ENCODE results near the gene PPT2. TPM values are rescaled to one million over a fixed set of nuclear protein-coding genes. Genes with fewer than 3 reads are reported as not detected.

The PPT2 gene
- total RNA-seq, 4 donors from 2014 or later: 36.6 to 220 (median 56.9) TPM

DNA sequence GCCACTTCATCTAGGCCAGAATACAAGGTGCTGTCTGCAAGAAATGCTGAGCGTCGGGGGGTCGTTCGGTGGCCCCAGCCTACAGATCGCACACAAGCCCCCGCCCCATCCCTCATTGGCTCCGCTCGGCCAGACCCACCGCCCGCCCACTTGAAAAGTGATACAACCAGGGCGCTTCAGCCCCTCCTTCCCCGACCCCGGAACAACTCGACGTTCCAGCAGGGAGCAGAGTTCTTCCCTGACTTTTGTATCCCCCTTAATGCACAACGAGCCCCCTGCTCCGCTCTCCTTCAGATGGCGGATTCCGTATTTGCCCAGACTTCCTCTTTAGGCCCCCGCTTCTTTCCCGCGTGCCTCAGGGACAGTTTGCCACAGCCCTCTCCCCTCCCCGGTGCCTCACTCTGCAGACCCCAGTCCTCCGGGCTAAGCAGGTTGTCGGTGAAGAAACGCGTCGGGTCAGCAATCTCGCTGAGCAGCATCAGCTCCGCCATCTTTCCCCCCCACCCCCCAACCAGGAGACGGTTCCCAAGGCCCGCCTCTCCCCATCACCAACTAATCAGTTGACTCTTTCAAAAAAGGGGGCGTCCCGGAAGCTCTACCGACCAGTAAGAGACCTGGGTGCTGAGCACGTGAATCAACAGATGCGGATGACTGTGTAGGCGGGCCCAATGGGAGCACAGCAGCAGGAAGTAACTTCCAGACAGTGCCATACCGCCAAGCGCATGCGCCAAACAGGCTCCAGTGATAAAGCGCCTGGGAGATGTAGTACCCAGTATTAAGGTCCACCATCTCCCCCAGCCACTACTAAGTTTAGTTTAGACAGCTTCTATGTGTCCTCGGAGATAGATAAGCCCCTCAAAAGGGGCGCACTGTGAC lies 26.0 kb upstream of the PPT2 start, which contains the start of gene ATF6B:
ATF6B (minus strand) TSS at position 530 of the 876 bp plus-strand sequence; CDS start at position 491, 39 bp downstream.
- intact Hi-C loops (cut with DNase I; ENCODE audit: low total_unique reads): loop anchor here (10.0 kb wide), 1 partner anchor 67 kb away; the partner anchor contains the start of genes GPSM3 and PBX2
- TF ChIP-seq, protein P1, sequence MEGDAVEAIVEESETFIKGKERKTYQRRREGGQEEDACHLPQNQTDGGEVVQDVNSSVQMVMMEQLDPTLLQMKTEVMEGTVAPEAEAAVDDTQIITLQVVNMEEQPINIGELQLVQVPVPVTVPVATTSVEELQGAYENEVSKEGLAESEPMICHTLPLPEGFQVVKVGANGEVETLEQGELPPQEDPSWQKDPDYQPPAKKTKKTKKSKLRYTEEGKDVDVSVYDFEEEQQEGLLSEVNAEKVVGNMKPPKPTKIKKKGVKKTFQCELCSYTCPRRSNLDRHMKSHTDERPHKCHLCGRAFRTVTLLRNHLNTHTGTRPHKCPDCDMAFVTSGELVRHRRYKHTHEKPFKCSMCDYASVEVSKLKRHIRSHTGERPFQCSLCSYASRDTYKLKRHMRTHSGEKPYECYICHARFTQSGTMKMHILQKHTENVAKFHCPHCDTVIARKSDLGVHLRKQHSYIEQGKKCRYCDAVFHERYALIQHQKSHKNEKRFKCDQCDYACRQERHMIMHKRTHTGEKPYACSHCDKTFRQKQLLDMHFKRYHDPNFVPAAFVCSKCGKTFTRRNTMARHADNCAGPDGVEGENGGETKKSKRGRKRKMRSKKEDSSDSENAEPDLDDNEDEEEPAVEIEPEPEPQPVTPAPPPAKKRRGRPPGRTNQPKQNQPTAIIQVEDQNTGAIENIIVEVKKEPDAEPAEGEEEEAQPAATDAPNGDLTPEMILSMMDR (IDR thresholded peaks at IDR 0.05): no peak
- no peak for TF ChIP-seq POLR2A (IDR thresholded peaks at IDR 0.05)
- DNase-seq (ENCODE audit: low spot score in 2 of 2): peak; percentile 99 to 100
- H3K4me3 ChIP-seq (ENCODE audit: low read depth, poor library complexity, severe bottlenecking): peak within 1 kb of the TSS; percentile 80
- WGBS, 2 donors: 1 to 2% methylated on average over 42 to 44 of the region's 44 CpGs

GRCh38 chr6:32128751-32129296 lies 25.1 kb upstream of the PPT2 start:
- 85 to 94% methylated on average over 10 to 13 of the region's 13 CpGs for WGBS, 2 donors
- DNase-seq (ENCODE audit: low spot score in 2 of 2): peak in 1 of 2 donors; percentile 86
- peak overlapping the region; percentile 53 for H3K4me3 ChIP-seq (ENCODE audit: low read depth, poor library complexity, severe bottlenecking)
- intact Hi-C loops (cut with DNase I; ENCODE audit: low total_unique reads): loop anchor here (10.0 kb wide), 1 partner anchor 66 kb away; the partner anchor contains the start of genes GPSM3 and PBX2
- TF ChIP-seq, protein P1 (IDR thresholded peaks at IDR 0.05): no peak
- TF ChIP-seq POLR2A (IDR thresholded peaks at IDR 0.05): no peak

- H3K4me3 ChIP-seq (ENCODE audit: low read depth, poor library complexity, severe bottlenecking): peak overlapping the region; percentile 53
- intact Hi-C loops (cut with DNase I; ENCODE audit: low total_unique reads): loop anchor here (10.0 kb wide), 1 partner anchor 65 kb away; the partner anchor contains the start of genes GPSM3 and PBX2
- 27 to 30% methylated on average over 22 of the region's 22 CpGs for WGBS, 2 donors
- no peak for TF ChIP-seq POLR2A (IDR thresholded peaks at IDR 0.05)
- TF ChIP-seq, protein P1 (IDR thresholded peaks at IDR 0.05): no peak
- no peak for DNase-seq (ENCODE audit: low spot score in 2 of 2)
Observed at GRCh38 chr6:32129297-32130088, 24.4 kb upstream of the PPT2 start.

DNA sequence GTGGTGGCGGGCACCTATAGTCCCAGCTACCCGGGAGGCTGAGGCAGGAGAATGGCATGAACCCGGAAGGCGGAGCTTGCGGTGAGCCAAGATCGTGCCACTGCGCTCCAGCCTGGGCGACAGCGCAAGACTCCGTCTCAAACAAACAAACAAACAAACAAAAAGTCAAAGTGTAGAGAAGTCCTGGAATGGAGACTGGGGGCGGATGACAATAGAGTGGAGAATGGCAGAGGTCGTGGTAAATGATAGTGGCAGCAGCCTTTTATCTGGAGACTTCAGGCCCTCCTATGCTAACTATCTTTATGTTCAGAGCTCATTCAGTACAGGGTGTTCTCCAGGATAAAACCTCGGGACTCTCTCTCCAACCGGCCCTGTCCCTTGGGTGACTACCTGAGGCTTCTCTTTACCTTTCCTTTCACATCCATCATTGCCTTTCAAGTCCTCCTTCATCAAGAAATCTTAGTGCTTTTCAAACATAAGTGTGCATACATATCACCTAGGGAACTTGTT lies 22.4 kb upstream of the PPT2 start:
- WGBS, 2 donors: 89 to 91% methylated on average over 14 of the region's 14 CpGs
- no peak for DNase-seq (ENCODE audit: low spot score in 2 of 2)
- intact Hi-C loops (cut with DNase I; ENCODE audit: low total_unique reads): no loop called here
- H3K4me3 ChIP-seq (ENCODE audit: low read depth, poor library complexity, severe bottlenecking): no peak overlapping the region
- TF ChIP-seq POLR2A (IDR thresholded peaks at IDR 0.05): no peak
- TF ChIP-seq, protein P1 (IDR thresholded peaks at IDR 0.05): no peak

DNA sequence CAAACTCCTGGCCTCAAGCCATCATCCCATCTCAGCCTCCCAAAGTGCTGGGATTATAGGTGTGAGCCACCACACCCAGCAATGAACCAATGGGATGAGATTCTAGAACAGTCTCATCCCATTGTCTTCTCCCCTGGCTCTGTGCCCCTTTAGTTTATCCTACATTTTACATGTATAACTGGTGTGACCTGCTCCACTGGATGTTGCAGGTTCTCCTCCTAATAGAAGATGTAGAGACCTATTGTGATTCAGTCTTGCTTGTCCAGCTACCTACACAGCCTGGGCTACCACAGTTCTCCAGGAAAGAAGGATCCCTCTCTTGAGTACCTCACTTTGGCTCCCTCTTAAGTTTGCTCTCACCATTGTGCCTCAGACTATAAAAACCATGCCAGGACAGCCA lies 21.8 kb upstream of the PPT2 start:
- TF ChIP-seq POLR2A (IDR thresholded peaks at IDR 0.05): no peak
- TF ChIP-seq, protein P1 (IDR thresholded peaks at IDR 0.05): no peak
- DNase-seq (ENCODE audit: low spot score in 2 of 2): no peak
- no peak overlapping the region for H3K4me3 ChIP-seq (ENCODE audit: low read depth, poor library complexity, severe bottlenecking)
- intact Hi-C loops (cut with DNase I; ENCODE audit: low total_unique reads): no loop called here
